B cell (primary cell): Measurements from ENCODE around the gene ADAMTSL1. TPM values are rescaled to one million over a fixed set of nuclear protein-coding genes. Genes with fewer than 3 reads are reported as not detected.

ENCODE experiments used
- ATAC-seq: fragments of 200-7000 bp; cut with Tn5 transposase; one replicate; pipeline ENCODE4 v1.10.0; 2021; ENCODE audit warnings: low read depth, mild to moderate bottlenecking, moderate number of reproducible peaks, moderate library complexity
- CTCF ChIA-PET: fragments of 350-600 bp; sonication (Branson Sonifier 250); formaldehyde crosslinking; loops from one replicate; lab custom pipeline; 2021; ENCODE audit warnings: antibody characterized with exemption, inconsistent platforms; lab: Charles Lee
- POLR2A ChIA-PET: fragments of 350-600 bp; sonication (Branson Sonifier 250); formaldehyde crosslinking; loops from one replicate; lab custom pipeline; 2021; ENCODE audit warnings: antibody characterized with exemption; lab: Charles Lee
- DNase-seq: peaks from one replicate; pipeline ENCODE4 v3.0.0; 2013
- H2AFZ ChIP-seq: 2 replicates; pipeline ENCODE4 v1.6.1; 2012; ENCODE audit warnings: mild to moderate bottlenecking, low read depth, low read length; ENCODE audit not compliant: insufficient read depth, poor library complexity, severe bottlenecking
- H3K27ac ChIP-seq, 2 donors: 1 replicate in 1 of 2; 2 replicates in 1 of 2; pipeline ENCODE4 v1.5.1; 2012 to 2013; ENCODE audit warnings: low read length in 2 of 2, mild to moderate bottlenecking in 2 of 2, moderate library complexity in 1 of 2
- H3K27me3 ChIP-seq, 4 experiments: fragments of 200-600 bp in 1 of 4; sonication (generic) in 1 of 4; replicated peaks in 1 of 4; 1 replicate in 2 of 4; 2 replicates in 2 of 4; pipeline versions ENCODE4 v1.6.1 to v1.7.0; 2013 to 2016; ENCODE audit warnings: low read length in 3 of 4, mild to moderate bottlenecking in 2 of 4, mixed read lengths in 1 of 4, moderate library complexity in 1 of 4; ENCODE audit not compliant: insufficient read depth in 4 of 4, control insufficient read depth in 3 of 4; ENCODE audit errors: control extremely low read depth in 1 of 4
- H3K36me3 ChIP-seq, 2 experiments: replicated peaks in 1 of 2; 1 replicate in 1 of 2; 2 replicates in 1 of 2; pipeline versions ENCODE4 v1.6.1 to v1.7.1; 2013; ENCODE audit warnings: low read length in 1 of 2; ENCODE audit not compliant: insufficient read depth in 2 of 2, control insufficient read depth in 1 of 2; ENCODE audit errors: control extremely low read depth in 1 of 2, extremely low read depth in 1 of 2
- H3K4me1 ChIP-seq, 2 donors: fragments of 200-600 bp in 1 of 2; sonication (generic) in 1 of 2; 1 replicate in 1 of 2; 2 replicates in 1 of 2; pipeline versions ENCODE4 v1.5.1 to v1.6.1; 2013 to 2017; ENCODE audit warnings: low read length in 2 of 2; ENCODE audit not compliant: control insufficient read depth in 2 of 2, insufficient read depth in 2 of 2
- H3K4me2 ChIP-seq: replicated peaks from 2 replicates; pipeline ENCODE3; 2012; ENCODE audit warnings: mild to moderate bottlenecking, low read depth, low read length; ENCODE audit not compliant: poor library complexity, severe bottlenecking
- H3K4me3 ChIP-seq, 5 experiments: fragments of 200-600 bp in 1 of 5; sonication (generic) in 1 of 5; 1 replicate in 3 of 5; 2 replicates in 2 of 5; pipeline versions ENCODE4 v1.5.1 to v1.7.0; 2011 to 2016; ENCODE audit warnings: low read length in 4 of 5, mild to moderate bottlenecking in 4 of 5, low read depth in 2 of 5, control low read depth in 1 of 5, moderate library complexity in 1 of 5; ENCODE audit not compliant: insufficient read depth in 1 of 5; ENCODE audit errors: control extremely low read depth in 1 of 5, extremely low read depth in 1 of 5
- H3K79me2 ChIP-seq: fragments of 200-600 bp; sonication (generic); one replicate; pipeline ENCODE4 v1.6.0; 2016; ENCODE audit warnings: low read length; ENCODE audit not compliant: control insufficient read depth, insufficient read depth
- H3K9ac ChIP-seq: fragments of 200-600 bp; sonication (generic); 2 replicates; pipeline ENCODE4 v1.6.1; 2017; ENCODE audit warnings: mild to moderate bottlenecking, low read length, moderate library complexity
- H3K9me3 ChIP-seq, 3 donors: one replicate each; pipeline versions ENCODE4 v1.6.1 to v1.7.1; 2013; ENCODE audit warnings: low read length in 2 of 3; ENCODE audit not compliant: control insufficient read depth in 2 of 3, insufficient read depth in 1 of 3; ENCODE audit errors: control extremely low read depth in 1 of 3
- H4K20me1 ChIP-seq: 2 replicates; pipeline ENCODE4 v1.6.0; 2012; ENCODE audit warnings: mild to moderate bottlenecking, low read length; ENCODE audit not compliant: insufficient read depth, control insufficient read depth, poor library complexity, severe bottlenecking
- H3K27ac Mint-ChIP-seq: one replicate; pipeline ENCODE4 v1.8.0; 2021; ENCODE audit warnings: mixed read lengths
- H3K27me3 Mint-ChIP-seq: one replicate; pipeline ENCODE4 v1.8.0; 2021; ENCODE audit warnings: mixed read lengths
- H3K4me1 Mint-ChIP-seq: one replicate; pipeline ENCODE4 v1.8.0; 2021; ENCODE audit warnings: mixed read lengths
- H3K4me3 Mint-ChIP-seq: one replicate; pipeline ENCODE4 v1.8.0; 2021; ENCODE audit warnings: mixed read lengths
- H3K9me3 Mint-ChIP-seq: one replicate; pipeline ENCODE4 v1.8.0; 2022; ENCODE audit warnings: mixed read lengths; ENCODE audit not compliant: insufficient read depth
- CTCF ChIP-seq: fragments of 200-600 bp; IDR thresholded peaks from one replicate; pipeline ENCODE4 v1.8.0; 2022; ENCODE audit warnings: antibody characterized with exemption, mild to moderate bottlenecking
- EZH2 ChIP-seq: IDR thresholded peaks from 2 replicates; pipeline ENCODE4 v1.6.1; 2012; ENCODE audit warnings: borderline replicate concordance, low read depth, mild to moderate bottlenecking, moderate library complexity, low read length; ENCODE audit not compliant: insufficient read depth, poor library complexity, severe bottlenecking
- WGBS: methylation state at CpG from one replicate; pipeline ENCODE4 v1.1.5; 2013; ENCODE audit warnings: missing lambda C conversion rate; ENCODE audit not compliant: insufficient coverage; 5-methylcytosine and 5-hydroxymethylcytosine counted together
- intact Hi-C: fragments of 100-400 bp; cut with micrococcal nuclease; formaldehyde crosslinking; loops from one replicate; pipeline ENCODE4 v1.10.0; 2022
- polyA plus RNA-seq: library from polyadenylated mRNA; depleted of rRNA; stranded (reverse); fragments of >200 nt; gene quantifications from 2 replicates; pipeline ENCODE4 v1.2.3, GENCODE V29; 2012
- total RNA-seq, 2 donors: library from RNA; stranded (reverse); fragments of 120-200 nt in 1 of 2; gene quantifications; 1 replicate in 1 of 2; 2 replicates in 1 of 2; pipeline versions ENCODE4 v1.2.3 to v1.2.4, GENCODE V29; 2013 to 2022

Gene ADAMTSL1
- total and polyA plus RNA-seq, 2 donors (not counting 1 experiment from before 2014, with no cell fraction given): not detected

DNA sequence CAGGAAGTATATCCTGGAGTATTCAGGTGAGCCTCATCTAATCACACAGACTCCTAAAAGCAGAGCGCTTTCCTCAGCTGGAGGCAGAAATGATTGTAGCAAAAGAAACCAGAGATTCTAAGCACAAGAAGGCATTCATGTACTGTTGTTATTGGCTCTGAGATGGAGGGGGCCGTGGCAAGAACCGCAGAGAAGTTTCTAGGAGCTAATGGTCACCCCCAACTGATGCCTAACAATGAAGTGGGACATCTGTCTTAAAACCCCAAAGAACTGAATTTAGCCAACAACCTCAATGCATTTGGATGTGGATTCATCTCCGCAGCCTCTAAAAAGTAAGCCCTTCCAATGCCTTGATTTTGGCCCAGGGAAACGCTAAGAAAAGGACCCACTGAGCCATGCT lies 76.3 kb downstream of the ADAMTSL1 start:
- Histone ChIP-seq H3K27me3 (no peaks in the 10 kb centered on the region), H3K27ac (no peak overlapping the region), H3K4me1 (no peaks in the 10 kb centered on the region), H2AFZ (no peak overlapping the region), H3K9me3 (no peaks in the 10 kb centered on the region), H3K79me2 (no peaks in the 10 kb centered on the region), H3K4me2 (no peak overlapping the region), H3K9ac (no peak overlapping the region), H4K20me1 (no peaks in the 10 kb centered on the region), H3K36me3 (no peaks in the 10 kb centered on the region), H3K4me3 (no peak overlapping the region)
- intact Hi-C loops: no loop called here
- H3K27me3 Mint-ChIP-seq: no peaks in the 10 kb centered on the region
- ChIA-PET CTCF (no interaction called here), POLR2A (no interaction called here)
- no peaks in the 10 kb centered on the region for H3K9me3 Mint-ChIP-seq
- no peaks in the 10 kb centered on the region for H3K4me1 Mint-ChIP-seq
- TF ChIP-seq CTCF: no peak
- TF ChIP-seq EZH2: no peak
- ATAC-seq: no peak
- no peak for DNase-seq
- no peak overlapping the region for H3K4me3 Mint-ChIP-seq
- 90% methylated on average over 4 of the region's 5 CpGs for WGBS
- H3K27ac Mint-ChIP-seq: no peak overlapping the region

GRCh38 chr9:18554244-18554643 lies 80.3 kb downstream of the ADAMTSL1 start:
- Histone ChIP-seq H3K36me3 (no peaks in the 10 kb centered on the region), H3K4me2 (no peak overlapping the region), H3K9ac (no peak overlapping the region), H3K4me1 (no peaks in the 10 kb centered on the region), H2AFZ (no peak overlapping the region), H3K79me2 (no peaks in the 10 kb centered on the region), H3K9me3 (no peaks in the 10 kb centered on the region), H3K27me3 (no peaks in the 10 kb centered on the region), H3K27ac (no peak overlapping the region), H3K4me3 (no peak overlapping the region), H4K20me1 (no peaks in the 10 kb centered on the region)
- DNase-seq (no peak), ATAC-seq (no peak)
- no peak overlapping the region for H3K4me3 Mint-ChIP-seq
- WGBS: no CpG with 5 or more reads among the region's 6 CpGs
- H3K27me3 Mint-ChIP-seq: no peaks in the 10 kb centered on the region
- intact Hi-C loops: no loop called here
- H3K9me3 Mint-ChIP-seq: no peaks in the 10 kb centered on the region
- H3K27ac Mint-ChIP-seq: no peak overlapping the region
- no peaks in the 10 kb centered on the region for H3K4me1 Mint-ChIP-seq
- ChIA-PET CTCF (no interaction called here), POLR2A (no interaction called here)
- TF ChIP-seq CTCF (no peak), EZH2 (no peak)
